ENCODE data around the gene PDZD2.

Gene PDZD2

DNA sequence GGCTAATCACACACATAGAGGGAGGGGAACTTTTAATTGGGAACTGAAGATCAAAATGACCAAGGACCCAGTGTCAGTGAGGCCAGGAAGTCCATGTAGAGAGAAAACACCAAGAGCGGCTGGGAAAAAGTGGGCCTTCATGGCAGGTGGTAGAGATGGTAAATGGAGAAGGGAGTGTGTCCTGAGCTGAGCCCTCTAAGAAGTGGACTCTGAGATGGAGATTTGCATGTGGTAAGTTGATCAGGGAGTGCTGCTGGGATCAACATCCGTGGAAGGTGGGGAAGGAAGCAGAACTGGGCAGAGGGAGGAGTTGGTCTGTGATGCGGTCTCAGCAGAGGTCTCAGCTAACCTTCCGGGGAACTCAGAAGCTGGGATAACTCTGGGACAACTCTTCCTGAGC is 18.9 kb upstream of the PDZD2 start:
- no peaks in the 10 kb centered on the region for H4K20me1 ChIP-seq (ENCODE audit: insufficient read depth, low read length, poor library complexity, severe bottlenecking)
- TF ChIP-seq EZH2phosphoT487 (IDR thresholded peaks at IDR 0.05; ENCODE audit: borderline replicate concordance) = no peak
- TF ChIP-seq, protein P1, sequence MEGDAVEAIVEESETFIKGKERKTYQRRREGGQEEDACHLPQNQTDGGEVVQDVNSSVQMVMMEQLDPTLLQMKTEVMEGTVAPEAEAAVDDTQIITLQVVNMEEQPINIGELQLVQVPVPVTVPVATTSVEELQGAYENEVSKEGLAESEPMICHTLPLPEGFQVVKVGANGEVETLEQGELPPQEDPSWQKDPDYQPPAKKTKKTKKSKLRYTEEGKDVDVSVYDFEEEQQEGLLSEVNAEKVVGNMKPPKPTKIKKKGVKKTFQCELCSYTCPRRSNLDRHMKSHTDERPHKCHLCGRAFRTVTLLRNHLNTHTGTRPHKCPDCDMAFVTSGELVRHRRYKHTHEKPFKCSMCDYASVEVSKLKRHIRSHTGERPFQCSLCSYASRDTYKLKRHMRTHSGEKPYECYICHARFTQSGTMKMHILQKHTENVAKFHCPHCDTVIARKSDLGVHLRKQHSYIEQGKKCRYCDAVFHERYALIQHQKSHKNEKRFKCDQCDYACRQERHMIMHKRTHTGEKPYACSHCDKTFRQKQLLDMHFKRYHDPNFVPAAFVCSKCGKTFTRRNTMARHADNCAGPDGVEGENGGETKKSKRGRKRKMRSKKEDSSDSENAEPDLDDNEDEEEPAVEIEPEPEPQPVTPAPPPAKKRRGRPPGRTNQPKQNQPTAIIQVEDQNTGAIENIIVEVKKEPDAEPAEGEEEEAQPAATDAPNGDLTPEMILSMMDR (conservative IDR thresholded peaks at IDR 0.05; ENCODE audit: low read length) = no peak
- peaks cover 10% of the 10 kb centered on the region for H3K4me1 ChIP-seq (ENCODE audit: insufficient read depth, low read length, poor library complexity, severe bottlenecking)
- no peaks in the 10 kb centered on the region for H3K36me3 ChIP-seq (ENCODE audit: insufficient read depth, low read length)
- no peaks in the 10 kb centered on the region for H3K9me2 ChIP-seq (replicated peaks; ENCODE audit: low read depth, low read length)
- H3K4me3 ChIP-seq (ENCODE audit: low read length, poor library complexity, severe bottlenecking) = no peak overlapping the region
- no peaks in the 10 kb centered on the region for H3K9me3 ChIP-seq (ENCODE audit: insufficient read depth, low read depth, low read length)
- H3K4me2 ChIP-seq (ENCODE audit: low read depth, low read length, poor library complexity, severe bottlenecking) = no peak overlapping the region
- H3K27me3 ChIP-seq (ENCODE audit: insufficient read depth, low read length, poor library complexity, severe bottlenecking) = no peaks in the 10 kb centered on the region
- no peak overlapping the region for H3K9ac ChIP-seq (ENCODE audit: low read depth, low read length, poor library complexity, severe bottlenecking)
- no peaks in the 10 kb centered on the region for H3F3A ChIP-seq (ENCODE audit: low read depth)
- no peak overlapping the region for H2AFZ ChIP-seq (ENCODE audit: low read length)
- no peaks in the 10 kb centered on the region for H3K79me2 ChIP-seq (ENCODE audit: insufficient read depth, low read length)

DNA sequence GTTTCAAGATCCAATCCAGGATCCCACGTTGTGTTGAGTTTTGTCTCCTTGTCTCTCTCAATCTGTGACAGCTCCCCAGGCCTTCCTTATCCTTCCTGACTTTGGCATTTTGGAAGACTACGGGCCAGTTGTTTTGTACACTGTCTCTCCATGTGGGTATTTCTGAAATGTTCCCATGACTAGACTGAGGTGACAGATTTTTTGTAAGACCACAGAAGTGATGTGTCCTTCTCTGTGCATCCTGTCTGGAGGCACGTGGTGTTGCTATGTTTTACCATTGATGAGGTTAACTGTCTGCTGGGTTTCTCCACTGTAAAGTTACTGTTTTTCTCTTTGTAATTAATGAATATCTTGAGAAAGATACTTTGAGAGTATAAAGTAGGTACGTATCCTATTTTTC is 15.7 kb upstream of the PDZD2 start:
- Histone ChIP-seq H3K9me3 (ENCODE audit: insufficient read depth, low read depth, low read length) (no peaks in the 10 kb centered on the region), H3K36me3 (ENCODE audit: insufficient read depth, low read length) (no peaks in the 10 kb centered on the region), H3F3A (ENCODE audit: low read depth) (no peaks in the 10 kb centered on the region), H3K4me3 (ENCODE audit: low read length, poor library complexity, severe bottlenecking) (no peak overlapping the region), H2AFZ (ENCODE audit: low read length) (no peak overlapping the region), H3K9ac (ENCODE audit: low read depth, low read length, poor library complexity, severe bottlenecking) (no peak overlapping the region), H3K27me3 (ENCODE audit: insufficient read depth, low read length, poor library complexity, severe bottlenecking) (no peaks in the 10 kb centered on the region), H3K4me2 (ENCODE audit: low read depth, low read length, poor library complexity, severe bottlenecking) (no peak overlapping the region), H3K79me2 (ENCODE audit: insufficient read depth, low read length) (no peaks in the 10 kb centered on the region), H4K20me1 (ENCODE audit: insufficient read depth, low read length, poor library complexity, severe bottlenecking) (no peaks in the 10 kb centered on the region), H3K4me1 (ENCODE audit: insufficient read depth, low read length, poor library complexity, severe bottlenecking) (peaks cover 4% of the 10 kb centered on the region), H3K9me2 (replicated peaks; ENCODE audit: low read depth, low read length) (no peaks in the 10 kb centered on the region)
- TF ChIP-seq, protein P1 (conservative IDR thresholded peaks at IDR 0.05; ENCODE audit: low read length) = no peak
- no peak for TF ChIP-seq EZH2phosphoT487 (IDR thresholded peaks at IDR 0.05; ENCODE audit: borderline replicate concordance)

DNA sequence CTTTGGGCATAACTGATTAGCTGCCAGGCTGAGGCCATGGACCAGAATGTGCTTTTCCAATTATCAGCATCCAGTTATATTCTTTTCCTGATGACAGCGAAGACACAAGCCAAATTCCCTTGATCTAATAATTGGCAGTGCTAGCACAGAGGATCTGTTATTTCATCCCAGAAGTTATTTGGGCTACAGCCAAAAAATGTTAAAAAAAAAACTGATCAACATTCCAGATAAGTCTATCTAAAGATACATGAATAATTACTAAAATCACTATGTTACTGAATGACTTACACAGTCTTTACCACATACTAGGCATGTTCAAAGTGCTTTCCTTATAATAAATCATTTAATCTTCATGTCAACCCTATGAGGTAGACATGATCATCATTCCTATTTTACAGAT is 13.5 kb upstream of the PDZD2 start:
- TF ChIP-seq EZH2phosphoT487 (IDR thresholded peaks at IDR 0.05; ENCODE audit: borderline replicate concordance) = no peak
- TF ChIP-seq, protein P1 (conservative IDR thresholded peaks at IDR 0.05; ENCODE audit: low read length) = no peak
- Histone ChIP-seq H2AFZ (ENCODE audit: low read length) (no peak overlapping the region), H3K36me3 (ENCODE audit: insufficient read depth, low read length) (no peaks in the 10 kb centered on the region), H3K4me2 (ENCODE audit: low read depth, low read length, poor library complexity, severe bottlenecking) (no peak overlapping the region), H3K79me2 (ENCODE audit: insufficient read depth, low read length) (no peaks in the 10 kb centered on the region), H3K9ac (ENCODE audit: low read depth, low read length, poor library complexity, severe bottlenecking) (no peak overlapping the region), H4K20me1 (ENCODE audit: insufficient read depth, low read length, poor library complexity, severe bottlenecking) (no peaks in the 10 kb centered on the region), H3K4me3 (ENCODE audit: low read length, poor library complexity, severe bottlenecking) (no peak overlapping the region), H3K4me1 (ENCODE audit: insufficient read depth, low read length, poor library complexity, severe bottlenecking) (no peaks in the 10 kb centered on the region), H3F3A (ENCODE audit: low read depth) (no peaks in the 10 kb centered on the region), H3K9me3 (ENCODE audit: insufficient read depth, low read depth, low read length) (no peaks in the 10 kb centered on the region), H3K9me2 (replicated peaks; ENCODE audit: low read depth, low read length) (no peaks in the 10 kb centered on the region), H3K27me3 (ENCODE audit: insufficient read depth, low read length, poor library complexity, severe bottlenecking) (no peaks in the 10 kb centered on the region)

Measured in Loucy (cell line).